ENCODE data around the gene ECI2.
"Not testable (repeated sequence)": the region's sequence is repeated elsewhere in the genome, so short reads cannot be mapped to it uniquely, and the experiment has no call there.

Gene ECI2

GRCh38 chr6:4091941-4092340, 43.4 kb downstream of the ECI2 start:
- TF ChIP-seq, protein P1, sequence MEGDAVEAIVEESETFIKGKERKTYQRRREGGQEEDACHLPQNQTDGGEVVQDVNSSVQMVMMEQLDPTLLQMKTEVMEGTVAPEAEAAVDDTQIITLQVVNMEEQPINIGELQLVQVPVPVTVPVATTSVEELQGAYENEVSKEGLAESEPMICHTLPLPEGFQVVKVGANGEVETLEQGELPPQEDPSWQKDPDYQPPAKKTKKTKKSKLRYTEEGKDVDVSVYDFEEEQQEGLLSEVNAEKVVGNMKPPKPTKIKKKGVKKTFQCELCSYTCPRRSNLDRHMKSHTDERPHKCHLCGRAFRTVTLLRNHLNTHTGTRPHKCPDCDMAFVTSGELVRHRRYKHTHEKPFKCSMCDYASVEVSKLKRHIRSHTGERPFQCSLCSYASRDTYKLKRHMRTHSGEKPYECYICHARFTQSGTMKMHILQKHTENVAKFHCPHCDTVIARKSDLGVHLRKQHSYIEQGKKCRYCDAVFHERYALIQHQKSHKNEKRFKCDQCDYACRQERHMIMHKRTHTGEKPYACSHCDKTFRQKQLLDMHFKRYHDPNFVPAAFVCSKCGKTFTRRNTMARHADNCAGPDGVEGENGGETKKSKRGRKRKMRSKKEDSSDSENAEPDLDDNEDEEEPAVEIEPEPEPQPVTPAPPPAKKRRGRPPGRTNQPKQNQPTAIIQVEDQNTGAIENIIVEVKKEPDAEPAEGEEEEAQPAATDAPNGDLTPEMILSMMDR (conservative IDR thresholded peaks at IDR 0.05; ENCODE audit: low read depth, low read length): no peak

GRCh38 chr6:4090043-4090442, 45.3 kb downstream of the ECI2 start:
- H3K4me3 ChIP-seq (ENCODE audit: low read depth, low read length); DNase-seq (ENCODE audit: low read depth): not testable (repeated sequence)

More at GRCh38 chr6:4091941-4092340, 43.4 kb downstream of the ECI2 start:
- H3K4me3 ChIP-seq (ENCODE audit: low read depth, low read length): no peak overlapping the region
- no peak for DNase-seq (ENCODE audit: low read depth)

DNA sequence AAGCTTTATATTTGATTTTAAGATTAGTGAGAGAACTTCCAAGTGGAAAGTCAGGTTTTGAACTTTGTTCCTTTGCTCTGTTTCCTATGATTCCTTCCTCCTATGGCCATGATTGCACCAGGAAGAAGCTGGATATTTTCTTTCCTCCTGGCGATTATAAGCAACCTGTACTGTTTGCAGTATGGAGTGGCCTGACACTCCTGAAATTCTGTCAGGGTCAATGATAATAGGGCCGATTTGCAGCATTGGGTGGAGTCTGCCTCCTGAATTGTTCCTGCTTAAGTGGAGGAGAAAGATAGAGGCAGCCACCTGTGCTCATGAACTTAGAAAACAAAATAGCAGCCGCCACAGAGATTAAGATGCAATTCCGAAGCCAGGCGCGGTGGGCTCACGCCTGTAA, 46.7 kb downstream of the ECI2 start:
- TF ChIP-seq, protein P1 (conservative IDR thresholded peaks at IDR 0.05; ENCODE audit: low read depth, low read length): no peak
- H3K4me3 ChIP-seq (ENCODE audit: low read depth, low read length): no peak overlapping the region
- no peak for DNase-seq (ENCODE audit: low read depth)

- TF ChIP-seq, protein P1 (conservative IDR thresholded peaks at IDR 0.05; ENCODE audit: low read depth, low read length): no peak
- DNase-seq (ENCODE audit: low read depth): no peak
- H3K4me3 ChIP-seq (ENCODE audit: low read depth, low read length): no peak overlapping the region
Observed at GRCh38 chr6:4085332-4085700, 50.1 kb downstream of the ECI2 start.

- no peak for DNase-seq (ENCODE audit: low read depth)
- TF ChIP-seq, protein P1 (conservative IDR thresholded peaks at IDR 0.05; ENCODE audit: low read depth, low read length): no peak
- no peak overlapping the region for H3K4me3 ChIP-seq (ENCODE audit: low read depth, low read length)
Observed at GRCh38 chr6:4084444-4085331, 50.7 kb downstream of the ECI2 start.

GRCh38 chr6:4078691-4079471, 56.5 kb downstream of the ECI2 start, which contains the start of gene FAM217A:
FAM217A (minus strand) TSS chr6:4079137; CDS start chr6:4077414, 1,723 bp downstream.
- no peak within 1 kb of the TSS for H3K4me3 ChIP-seq (ENCODE audit: low read depth, low read length)
- TF ChIP-seq, protein P1 (conservative IDR thresholded peaks at IDR 0.05; ENCODE audit: low read depth, low read length): no peak
- no peak for DNase-seq (ENCODE audit: low read depth)

DNA sequence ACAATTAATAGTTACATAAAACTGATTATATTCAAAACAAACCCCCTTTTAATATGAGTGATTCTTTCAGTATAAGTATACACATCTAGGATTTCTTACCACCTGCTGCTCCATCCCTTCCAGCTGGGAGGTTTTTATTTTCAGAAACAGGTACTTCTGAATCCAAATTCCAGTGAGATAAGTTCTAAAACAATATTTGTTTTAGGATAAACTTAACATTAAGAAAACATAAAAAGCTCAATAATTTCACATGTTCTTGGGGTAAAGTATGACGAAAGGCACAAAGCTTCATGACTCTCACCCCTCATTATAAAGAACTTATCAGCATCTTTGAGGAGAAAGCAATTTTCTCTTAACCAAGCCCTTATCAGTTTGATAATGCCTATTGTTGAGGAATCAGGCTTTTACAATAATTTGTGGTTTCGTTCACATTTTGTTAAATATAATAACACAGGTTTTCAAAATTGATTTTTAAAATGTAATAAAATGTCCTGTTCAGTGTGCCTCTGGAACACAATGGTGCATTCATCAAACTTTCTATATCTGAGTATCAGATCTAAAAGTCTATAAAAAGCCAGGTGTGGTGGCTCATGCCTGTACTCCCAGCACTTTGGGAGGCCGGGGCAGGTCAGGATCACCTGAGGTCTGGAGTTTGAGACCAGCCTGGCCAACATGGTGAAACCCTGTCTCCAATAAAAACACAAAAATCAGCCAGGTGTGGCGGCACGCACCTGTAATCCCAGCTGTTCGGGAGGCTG, 60.7 kb downstream of the ECI2 start:
- no peak for DNase-seq (ENCODE audit: low read depth)

More for the DNA sequence above, 60.7 kb downstream of the ECI2 start:
- TF ChIP-seq, protein P1 (conservative IDR thresholded peaks at IDR 0.05; ENCODE audit: low read depth, low read length): no peak
- no peak overlapping the region for H3K4me3 ChIP-seq (ENCODE audit: low read depth, low read length)

All from choroid plexus epithelial cell (primary cell).